ENCODE data around the gene NOTCH4.

NOTCH4 gene

DNA sequence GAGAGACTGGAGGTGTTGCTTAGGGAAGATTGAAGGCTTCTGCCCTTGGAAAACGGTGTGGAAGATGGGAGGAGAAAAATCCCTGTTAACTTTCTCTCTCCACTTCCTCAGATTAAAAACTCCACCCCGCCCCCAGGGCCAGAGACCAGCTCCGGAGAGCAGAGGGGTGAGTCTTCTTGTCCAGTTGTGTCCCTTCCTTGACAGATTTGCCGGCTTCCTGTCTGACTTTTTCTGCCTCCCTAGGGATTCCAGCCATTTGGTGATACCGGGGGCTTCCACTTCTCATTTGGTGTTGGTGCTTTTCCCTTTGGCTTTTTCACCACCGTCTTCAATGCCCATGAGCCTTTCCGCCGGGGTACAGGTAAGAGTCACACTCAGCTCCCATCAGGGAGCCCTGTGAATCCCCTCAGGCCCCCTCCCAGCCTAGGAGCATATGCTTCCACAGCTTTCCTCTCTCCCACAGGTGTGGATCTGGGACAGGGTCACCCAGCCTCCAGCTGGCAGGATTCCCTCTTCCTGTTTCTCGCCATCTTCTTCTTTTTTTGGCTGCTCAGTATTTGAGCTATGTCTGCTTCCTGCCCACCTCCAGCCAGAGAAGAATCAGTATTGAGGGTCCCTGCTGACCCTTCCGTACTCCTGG, 44.0 kb downstream of the NOTCH4 start:
- no peak for DNase-seq

DNA sequence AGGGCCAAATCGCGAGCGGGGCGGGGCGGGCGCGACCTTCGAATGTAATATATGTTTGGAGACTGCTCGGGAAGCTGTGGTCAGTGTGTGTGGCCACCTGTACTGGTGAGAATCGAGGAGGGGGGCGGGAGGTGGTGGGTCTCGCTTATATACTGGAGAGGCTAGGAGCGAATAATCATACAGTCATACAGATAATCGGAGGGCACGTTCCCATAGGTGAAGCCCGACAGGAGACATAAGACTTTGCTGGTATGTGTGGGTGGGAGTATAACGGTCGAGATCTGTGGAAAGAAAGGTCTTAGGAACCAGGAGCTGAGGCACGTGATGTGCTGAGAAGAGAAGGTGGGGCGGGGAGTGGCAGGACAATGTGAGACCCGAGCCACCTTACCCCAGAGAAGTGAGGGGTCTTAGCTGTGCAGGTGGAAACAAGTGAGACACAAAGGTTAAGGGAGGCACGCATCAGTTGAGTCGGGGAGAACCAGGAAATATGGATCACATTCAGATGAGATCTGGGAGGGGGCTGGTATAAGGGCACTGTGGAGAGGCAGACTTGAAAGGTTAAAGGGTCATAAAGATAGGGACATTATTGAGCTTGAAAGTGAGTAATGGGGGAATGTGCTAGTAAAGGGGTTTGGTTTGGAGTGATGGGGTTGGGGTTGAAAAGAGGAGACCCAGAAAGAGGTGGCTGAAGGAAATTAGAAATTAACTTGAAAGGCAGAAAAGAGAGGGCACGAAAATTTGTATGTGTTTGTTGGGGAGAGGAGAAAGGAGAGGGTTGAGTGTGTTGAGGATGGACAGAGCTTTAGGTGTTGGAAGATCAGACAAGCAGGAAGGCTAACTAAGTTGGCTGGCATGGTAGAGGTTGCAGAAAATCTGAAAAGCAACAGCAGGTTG, 45.1 kb downstream of the NOTCH4 start:
- DNase-seq, result no peak

DNA sequence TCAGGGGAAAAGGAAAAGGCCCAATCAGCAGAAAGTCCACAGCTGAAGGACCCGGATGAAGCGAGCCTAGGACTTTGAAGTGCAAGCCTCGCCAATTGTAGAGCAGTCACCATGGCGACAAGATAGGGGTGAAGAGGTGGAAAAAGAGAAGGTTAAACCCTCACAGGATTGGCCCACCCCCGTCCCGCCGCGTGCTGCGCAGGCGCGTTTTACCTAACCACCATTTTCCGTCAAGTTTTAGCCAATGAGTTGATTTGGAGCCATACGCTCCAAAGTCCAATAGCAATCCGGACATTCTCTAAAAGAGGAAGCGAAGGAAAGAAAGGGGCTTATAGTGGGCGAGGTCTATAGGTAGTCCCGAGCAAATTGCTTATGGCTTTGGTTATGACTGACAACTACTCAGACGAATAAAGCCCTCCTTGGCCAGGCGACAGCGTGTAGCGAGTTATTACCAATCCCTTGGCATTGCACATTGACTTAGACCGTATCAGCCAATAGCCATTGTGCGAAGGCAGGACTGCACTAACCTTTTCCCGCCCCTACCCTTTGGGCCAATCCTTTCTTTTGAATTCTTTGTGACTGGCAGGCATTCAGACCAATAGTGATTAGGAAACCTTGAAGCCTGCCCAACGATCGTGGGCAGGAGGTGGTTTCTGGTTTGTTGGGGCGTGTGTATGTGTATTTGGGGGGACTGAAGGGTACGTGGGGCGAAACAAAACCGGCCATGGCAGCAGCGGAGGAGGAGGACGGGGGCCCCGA, 45.9 kb downstream of the NOTCH4 start, which contains the start of gene RNF5:
TSS of gene RNF5 (plus strand) at position 618 of the 759 bp plus-strand sequence. CDS start at position 725, 107 bp downstream.
- peak; percentile 95 for DNase-seq

DNA sequence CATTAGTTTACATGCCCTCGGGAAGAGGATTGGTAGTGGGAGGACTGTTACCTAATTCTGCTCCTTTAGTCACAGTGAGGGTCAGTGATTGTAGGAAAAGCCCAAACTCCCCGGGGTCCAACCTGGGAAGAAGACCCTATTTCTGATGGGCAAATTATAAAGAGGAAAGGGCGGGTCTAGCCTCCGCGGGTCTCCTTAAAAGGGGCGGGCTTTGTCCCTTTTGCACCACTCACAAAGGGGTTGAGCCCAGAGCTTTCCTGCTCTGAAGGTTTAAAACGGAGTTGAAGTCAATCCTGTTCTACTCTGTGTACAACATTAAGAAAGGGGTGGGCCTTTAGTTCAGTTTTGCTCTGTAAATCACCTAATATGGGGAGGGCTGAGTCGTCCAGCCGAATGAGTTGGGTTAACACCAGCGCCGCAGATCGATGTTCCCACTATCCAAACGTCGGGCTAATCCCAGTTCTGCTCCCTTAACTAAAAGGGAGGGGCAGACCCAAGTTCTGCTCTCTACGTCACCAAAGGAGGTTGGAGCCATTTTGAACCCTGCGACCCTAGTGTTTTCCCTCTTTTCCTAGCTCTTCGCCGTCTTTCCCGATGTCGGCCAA, 46.6 kb downstream of the NOTCH4 start:
- peak; percentile 36 for DNase-seq

DNA sequence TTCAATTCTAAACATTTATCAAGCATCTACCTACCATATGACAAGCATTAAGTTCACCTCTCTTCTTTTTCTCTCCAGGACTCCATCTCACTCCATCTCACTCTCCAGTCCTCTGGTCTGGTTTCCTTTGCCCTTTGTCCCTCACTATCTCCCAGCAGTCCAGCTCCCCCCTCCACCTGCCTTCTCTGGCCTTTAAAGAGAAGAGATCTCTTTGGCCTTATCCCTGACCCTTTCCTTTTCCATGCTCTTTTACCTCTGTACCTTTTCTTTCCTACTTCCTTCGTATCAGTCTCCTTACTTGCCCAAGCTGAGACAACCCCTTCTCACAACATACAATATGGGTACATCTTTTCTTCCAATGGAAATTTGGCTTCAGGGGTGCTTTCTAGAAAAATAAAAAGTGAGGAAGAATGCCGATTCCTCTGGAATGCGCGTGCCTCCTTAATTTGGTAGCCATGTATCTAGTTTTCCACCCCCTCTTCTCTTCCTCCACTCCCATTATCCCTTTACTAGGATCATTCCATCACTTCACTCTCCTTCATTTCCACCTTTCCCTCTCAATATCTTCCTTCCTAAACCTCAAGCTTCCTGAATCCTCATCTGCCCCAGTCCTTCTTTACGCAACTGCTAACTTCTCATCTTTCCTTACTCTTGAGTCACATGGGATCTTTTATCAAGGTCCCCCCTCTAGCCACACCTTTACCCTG, 47.2 kb downstream of the NOTCH4 start:
- no peak for DNase-seq

DNA sequence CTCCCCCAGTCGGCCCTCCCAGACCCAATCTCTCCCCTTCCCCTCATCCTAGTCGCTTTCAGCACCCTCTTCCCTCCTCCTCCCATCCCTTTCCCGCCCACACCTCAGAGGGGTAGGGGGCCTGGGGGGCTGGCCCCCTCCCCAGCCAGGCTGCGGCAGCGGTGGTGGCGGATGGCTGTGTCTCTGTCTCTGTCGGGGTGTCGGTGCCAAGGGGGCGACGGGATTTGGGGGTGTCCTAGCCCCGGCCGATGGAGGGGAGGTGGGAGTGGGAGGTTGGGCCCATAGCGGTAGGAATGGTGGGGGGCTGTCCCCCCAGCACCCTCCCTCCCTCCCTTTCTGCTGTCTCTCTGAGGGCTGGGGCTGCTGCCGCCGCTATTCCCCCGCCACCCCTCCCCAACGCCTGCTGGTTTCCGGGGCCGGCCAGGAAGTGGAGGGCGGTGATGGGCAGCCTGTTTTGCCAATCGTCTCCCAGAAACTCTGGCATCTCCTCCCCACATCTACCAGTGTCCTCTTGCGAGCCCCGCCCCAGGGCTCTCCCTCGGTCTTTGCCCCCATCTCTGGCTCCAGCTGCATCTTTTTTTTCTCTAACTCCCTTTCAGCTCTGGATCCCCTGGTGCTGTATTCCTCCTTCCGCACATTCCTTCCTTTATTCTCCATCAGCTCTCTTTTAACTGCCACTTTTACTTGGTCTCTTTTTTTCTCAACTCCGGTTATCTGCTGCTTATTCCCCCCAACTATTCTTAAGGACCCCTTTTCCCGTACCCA, 48.0 kb downstream of the NOTCH4 start, which contains the start of gene AGPAT1:
TSS of gene AGPAT1 (minus strand) at position 374 of the 765 bp plus-strand sequence. CDS start 4,588 bp downstream, outside the sequence.
- DNase-seq, result peak; percentile 96

DNA sequence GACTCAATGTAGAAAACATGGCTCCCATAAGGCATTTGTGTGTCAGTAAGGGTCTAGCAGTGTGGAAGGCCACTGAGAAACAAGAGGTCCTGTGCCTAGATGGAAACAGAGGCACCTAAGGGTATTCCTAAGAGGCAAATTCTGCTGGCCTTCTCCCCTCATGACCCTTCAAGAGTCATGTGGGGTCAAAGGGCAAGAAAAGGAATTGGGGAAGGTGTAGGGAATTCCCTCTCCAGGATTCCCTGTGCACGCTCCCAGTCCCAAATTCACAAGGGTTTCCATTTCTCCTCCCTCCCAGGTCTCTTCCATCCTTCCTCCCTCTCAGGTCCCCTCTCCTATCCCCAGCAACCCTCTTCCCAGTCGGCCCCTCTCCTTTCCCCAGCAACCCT, 48.6 kb downstream of the NOTCH4 start:
- DNase-seq, result no peak

DNA sequence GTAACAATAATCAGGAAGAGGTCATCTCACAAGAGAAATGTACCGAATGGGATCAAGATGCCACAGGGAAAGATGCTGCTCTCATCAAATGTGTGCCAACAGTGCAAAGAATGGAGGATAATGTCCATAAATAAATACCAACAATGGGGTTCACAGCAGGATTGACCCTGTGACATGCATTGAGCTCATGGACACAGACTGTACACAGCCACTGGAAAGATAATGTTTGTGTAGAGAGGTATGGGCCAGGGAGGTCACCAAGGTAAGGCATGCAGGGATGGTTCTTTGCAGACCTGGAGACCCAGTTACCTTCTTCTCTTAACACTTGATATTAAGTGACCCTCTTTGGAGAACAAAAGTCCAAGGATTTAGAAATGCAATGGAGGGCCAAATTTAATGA, 49.5 kb downstream of the NOTCH4 start:
- DNase-seq, result no peak

DNA sequence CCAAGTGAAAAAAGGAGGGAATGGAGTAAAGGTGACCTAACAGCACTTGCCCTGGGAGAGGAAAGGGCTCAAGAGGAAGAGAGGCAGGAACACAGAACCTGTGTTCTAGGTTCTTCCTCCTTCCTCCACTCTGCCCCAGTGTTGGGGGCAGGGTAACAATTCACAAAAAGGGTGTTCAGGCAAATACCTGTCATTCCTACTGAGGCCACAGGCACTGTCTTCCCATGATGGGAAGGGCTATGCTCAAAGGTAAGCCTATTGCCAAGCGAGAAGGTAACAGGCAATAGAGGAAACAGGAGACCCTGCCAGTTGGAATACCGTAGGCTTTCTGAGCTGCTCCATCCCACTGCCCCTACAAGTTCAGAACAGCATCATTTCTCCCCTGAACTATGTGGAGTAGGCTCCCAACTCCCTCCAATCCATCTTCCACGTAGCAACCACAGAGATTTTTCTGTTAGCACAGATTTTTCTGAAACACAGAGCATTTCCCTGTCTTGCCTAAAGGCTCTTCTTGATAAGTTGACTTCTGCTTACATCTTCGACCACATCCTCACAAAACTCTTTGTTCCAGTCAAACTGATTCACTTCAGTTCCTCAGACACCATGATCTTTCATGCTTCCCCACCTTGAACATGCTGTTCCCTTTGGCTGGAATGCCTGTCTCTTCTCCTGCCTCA, 50.7 kb downstream of the NOTCH4 start:
- DNase-seq, result no peak

DNA sequence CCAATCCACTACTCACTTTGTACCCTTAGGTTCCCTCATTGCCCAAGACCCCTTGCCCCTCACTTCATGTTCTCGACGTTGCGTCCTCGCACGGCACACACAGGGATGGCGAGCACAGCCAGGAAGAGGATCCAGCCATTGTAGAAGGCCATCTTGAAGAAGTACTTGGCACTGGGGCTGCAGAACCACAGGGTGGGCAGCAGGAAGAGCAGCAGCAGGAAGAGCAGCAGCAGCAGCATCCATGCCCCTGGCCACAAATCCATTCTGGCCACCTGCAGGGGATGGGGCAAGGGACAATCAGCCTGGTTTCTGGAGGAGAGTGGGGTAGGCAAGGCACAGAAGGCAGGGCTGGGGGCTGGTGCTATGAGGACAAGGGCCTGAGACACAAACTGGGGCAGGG, 52.6 kb downstream of the NOTCH4 start:
- DNase-seq, result no peak

DNA sequence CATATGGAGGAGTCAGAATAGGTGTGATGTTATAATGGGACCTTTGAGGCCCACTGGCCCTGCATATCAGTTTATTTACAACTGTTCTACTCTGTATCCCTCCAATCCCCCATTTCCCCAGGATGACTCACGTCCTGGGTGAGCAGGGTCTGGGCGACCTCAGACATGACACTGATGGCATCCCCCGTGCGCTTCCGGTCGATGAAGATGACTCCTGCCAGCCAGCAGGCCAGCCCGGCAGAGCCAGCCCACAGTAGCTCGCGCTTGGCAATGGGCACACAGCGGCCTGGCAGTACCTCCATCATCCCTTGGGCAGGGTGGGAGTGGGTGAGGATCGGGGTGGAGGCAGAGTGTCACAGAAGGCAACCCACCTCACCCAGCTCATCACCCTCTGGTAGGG, 53.6 kb downstream of the NOTCH4 start:
- no peak for DNase-seq

DNA sequence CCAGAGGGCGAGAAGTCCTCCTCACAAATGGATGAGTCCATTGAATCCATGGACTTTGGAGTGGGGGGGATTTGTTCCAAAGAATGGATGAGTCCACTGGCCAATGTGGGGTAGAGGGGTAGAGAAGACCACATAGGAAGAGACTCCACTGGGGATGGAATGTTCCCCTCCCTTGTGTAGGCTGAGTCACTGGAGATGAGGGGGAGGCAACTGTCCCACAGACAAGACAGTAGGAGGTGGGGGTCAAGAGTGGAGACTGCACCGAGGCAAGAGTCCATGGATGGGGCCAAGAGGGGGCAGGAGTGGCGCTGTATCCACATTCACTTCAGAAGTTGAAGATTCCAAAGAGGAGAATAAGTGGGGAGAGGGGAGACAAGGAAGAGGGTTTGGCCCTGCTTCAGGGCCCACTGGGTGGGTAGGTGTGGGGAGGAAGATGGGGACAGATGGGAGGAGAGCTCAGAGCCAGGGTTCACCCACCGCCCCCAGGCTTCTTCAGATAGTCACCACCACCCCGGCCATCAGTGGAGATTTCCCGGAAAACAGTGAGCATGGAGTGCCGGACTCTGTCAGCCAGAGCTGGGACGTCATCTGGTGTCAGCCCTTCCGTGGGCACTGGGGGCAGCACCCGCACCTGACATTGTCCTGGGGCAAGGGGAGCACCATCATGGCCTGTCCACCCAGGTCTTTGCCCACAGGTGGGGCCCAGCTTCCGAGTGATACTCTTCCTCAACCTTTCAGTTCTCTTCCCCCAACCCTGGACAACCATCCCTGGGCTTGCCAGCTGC, 54.9 kb downstream of the NOTCH4 start:
- DNase-seq, result no peak

DNA sequence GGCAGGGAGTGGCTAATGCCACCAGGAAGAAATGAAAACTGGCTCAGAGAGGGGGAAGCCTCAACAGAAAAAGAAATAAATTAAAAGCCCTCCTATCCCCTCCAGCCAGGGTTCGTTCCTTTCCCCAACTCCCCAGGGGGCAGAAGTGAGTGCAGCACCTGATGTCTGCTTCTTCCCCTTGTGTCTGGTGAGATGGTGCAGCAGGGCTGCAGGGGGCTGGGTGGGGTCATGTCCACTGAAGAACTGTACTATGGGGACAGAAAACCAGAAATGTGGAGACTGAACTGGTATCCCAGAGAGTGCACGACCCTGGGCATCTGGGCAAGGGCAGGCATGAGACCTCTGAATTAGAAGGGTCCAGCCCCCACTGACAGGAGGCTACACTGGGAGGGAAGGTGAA, 55.5 kb downstream of the NOTCH4 start:
- DNase-seq, result no peak

DNA sequence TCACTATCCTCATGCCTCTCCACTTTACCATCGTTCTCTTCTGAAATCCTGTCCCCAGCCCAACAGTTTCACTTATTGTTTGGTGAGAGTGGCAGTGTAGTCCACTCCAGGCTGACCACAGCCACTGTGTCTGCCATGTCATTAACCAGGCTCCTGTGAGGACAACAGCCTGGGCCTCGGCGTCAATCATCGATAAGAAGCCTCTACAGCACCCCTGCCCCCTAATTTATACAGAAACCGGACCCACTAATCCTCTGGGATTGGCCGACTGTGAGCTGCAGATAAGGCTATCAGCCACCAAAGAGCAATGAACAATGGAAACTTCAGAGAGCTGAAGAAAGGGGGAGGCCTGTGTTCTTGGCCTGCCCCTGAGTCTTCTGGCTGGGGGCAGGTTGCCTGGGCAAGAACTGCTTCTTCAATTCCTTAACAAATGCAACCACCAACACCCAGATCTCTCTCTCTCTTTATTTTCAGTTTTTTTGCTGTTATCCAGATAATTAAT, 56.1 kb downstream of the NOTCH4 start:
- no peak for DNase-seq

DNA sequence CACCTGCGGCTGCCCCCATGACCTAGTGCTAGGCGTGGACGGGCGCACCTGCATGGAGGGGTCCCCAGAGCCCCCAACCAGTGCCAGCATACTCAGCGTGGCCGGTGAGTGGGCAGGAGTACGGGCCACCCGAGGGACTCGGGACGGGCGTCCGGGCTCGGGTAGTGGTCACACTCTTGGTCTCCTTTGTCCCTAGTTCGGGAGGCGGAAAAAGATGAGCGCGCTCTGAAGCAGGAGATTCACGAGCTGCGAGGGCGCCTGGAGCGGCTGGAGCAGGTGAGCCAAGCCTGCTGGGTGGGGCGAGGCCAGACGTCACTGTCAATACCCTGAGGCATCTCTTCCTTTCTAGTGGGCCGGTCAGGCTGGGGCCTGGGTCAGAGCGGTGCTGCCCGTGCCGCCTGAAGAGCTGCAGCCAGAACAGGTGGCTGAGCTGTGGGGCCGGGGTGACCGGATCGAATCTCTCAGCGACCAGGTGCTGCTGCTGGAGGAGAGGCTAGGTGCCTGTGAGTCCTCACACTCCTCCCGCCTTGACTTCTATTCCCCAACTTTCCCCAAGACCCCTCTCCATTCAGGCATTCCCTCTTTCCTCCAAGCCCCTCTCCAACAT, 56.6 kb downstream of the NOTCH4 start:
- no peak for DNase-seq

DNA sequence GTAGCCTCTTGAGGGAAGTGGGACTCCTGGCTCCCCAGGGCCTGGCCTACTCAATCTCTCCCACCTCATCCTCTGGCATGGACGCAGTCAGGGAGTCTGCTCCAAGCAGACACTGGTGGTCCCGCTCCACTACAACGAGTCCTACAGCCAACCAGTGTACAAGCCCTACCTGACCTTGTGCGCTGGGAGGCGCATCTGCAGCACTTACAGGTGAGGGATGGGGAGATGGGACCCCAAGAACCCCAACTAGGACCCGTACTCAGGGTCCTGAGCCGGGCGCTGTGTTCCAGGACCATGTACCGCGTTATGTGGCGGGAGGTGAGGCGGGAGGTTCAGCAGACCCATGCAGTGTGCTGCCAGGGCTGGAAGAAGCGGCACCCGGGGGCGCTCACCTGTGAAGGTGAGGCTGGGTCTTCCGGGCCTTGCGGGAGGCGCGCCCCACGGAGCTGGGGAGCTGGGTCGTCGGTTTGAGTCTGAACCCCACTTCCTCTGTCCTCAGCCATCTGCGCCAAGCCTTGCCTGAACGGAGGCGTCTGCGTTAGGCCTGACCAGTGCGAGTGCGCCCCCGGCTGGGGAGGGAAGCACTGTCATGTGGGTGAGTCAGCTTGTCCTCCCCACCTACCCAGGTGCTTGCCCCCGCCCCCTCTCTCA, 57.3 kb downstream of the NOTCH4 start:
- DNase-seq, result no peak

DNA sequence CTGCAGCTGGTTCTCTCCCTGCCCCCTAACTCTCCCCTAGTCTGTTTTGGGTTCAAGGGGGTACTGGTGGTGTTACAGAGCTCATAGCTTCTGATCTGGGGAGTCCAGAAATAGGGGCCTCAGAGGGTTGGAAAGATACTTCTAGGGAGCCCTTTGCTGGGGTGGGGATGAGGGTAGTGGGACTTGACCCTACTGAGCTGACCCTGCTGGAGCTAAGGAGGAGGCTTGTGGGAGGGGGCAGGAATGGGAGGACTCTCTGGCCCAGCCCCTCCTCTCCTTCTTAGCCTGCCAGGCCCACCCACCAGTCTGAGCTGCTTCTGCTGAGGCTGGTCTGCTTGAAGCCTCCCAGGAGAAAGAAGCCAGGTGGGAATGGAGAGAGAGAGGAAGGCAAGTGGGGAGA, 59.6 kb downstream of the NOTCH4 start, which contains the start of gene EGFL8:
TSS of gene EGFL8 (plus strand) at position 301 of the 400 bp plus-strand sequence. CDS start 1,571 bp downstream, outside the sequence.
- no peak for DNase-seq

DNA sequence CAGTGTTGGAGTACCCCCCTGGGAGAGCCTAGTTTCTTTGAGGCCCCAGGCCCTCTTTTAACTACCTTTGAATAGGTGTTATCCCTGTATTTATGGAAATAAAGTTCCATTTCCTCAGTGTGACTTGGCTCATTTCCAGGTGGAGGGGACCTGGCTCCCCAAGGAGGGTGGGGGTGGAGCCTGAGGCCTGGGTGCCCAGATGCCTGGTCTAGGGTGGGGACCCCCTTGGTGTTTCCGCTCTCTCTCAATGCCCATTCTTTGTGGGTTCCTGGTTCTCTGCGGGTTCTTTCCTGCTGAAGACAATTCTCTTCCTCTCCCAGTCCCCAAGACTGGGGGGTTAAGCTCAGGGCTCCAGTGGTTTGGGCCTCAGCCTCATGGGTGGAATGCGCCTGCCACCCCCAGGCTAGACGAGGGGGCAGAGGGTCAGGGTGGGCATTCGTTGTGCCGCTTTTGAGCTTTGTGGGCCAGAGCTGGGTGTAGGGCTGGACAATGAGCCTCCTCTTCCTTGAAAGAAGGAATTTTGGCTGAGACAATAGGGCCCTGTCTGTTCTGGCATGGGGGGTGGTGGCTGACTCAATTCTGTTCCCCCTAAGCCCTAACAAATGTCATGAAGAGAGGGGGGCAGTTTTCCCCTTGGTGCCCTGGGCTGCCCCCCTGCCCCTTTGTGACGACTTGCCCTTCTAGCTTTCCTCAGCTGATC, 60.2 kb downstream of the NOTCH4 start:
- no peak for DNase-seq

All from stimulated activated CD4-positive, alpha-beta T cell treated with anti-CD3 and anti-CD28 coated beads, Interleukin-1b, Interleukin-23, amount 100 ng/mL, for 48 hours (primary cell).